Adrenal gland (tissue), 12 donors: Measurements from ENCODE around the gene SIDT2. TPM values are rescaled to one million over a fixed set of nuclear protein-coding genes. Genes with fewer than 3 reads are reported as not detected.

Experiments used
- DNase-seq, 7 donors: peaks; one replicate each; pipeline ENCODE4 v3.0.0-alpha.2; 2019 to 2020
- H3K27ac ChIP-seq, 5 donors: fragments of 200-600 bp; sonication (generic) in 4 of 5; 1 replicate in 3 of 5; 2 replicates in 2 of 5; pipeline versions ENCODE4 v1.5.1 to v1.8.0; 2016 to 2020; ENCODE audit warnings: mild to moderate bottlenecking in 1 of 5
- H3K27me3 ChIP-seq: fragments of 200-600 bp; 2 replicates; pipeline ENCODE4 v1.8.0; 2021
- H3K36me3 ChIP-seq, 2 donors: fragments of 200-600 bp; replicated peaks in 1 of 2; 1 replicate in 1 of 2; 2 replicates in 1 of 2; pipeline versions ENCODE4 v1.5.1 to v1.8.0; 2018 to 2022
- H3K4me1 ChIP-seq, 2 donors: fragments of 200-600 bp; replicated peaks in 1 of 2; 1 replicate in 1 of 2; 2 replicates in 1 of 2; pipeline versions ENCODE4 v1.5.1 to v1.8.0; 2018 to 2021
- H3K4me3 ChIP-seq, 4 donors: fragments of 200-600 bp; sonication (generic) in 3 of 4; one replicate each; pipeline ENCODE4 v1.5.1; 2016 to 2018
- H3K9me3 ChIP-seq, 3 donors: fragments of 200-600 bp; sonication (generic) in 1 of 3; replicated peaks in 1 of 3; 1 replicate in 2 of 3; 2 replicates in 1 of 3; pipeline versions ENCODE4 v1.5.1 to v1.8.0; 2016 to 2021
- POLR2A ChIP-seq, 2 donors: fragments of 450-650 bp; IDR thresholded peaks; one replicate each; pipeline ENCODE4 v1.6.1; 2017; ENCODE audit warnings: antibody characterized with exemption in 2 of 2, mild to moderate bottlenecking in 2 of 2, moderate library complexity in 1 of 2
- WGBS, 4 donors: extraction: QIAGEN DNeasy Blood & Tissue Kit in 2 of 4; methylation state at CpG; one replicate each; pipeline versions ENCODE4 v1.1.5 to v1.1.7; 2013 to 2017; 5-methylcytosine and 5-hydroxymethylcytosine counted together
- intact Hi-C, 2 donors: fragments of 100-400 bp; cut with DNase I; formaldehyde crosslinking; loops; one replicate each; pipeline versions ENCODE4 v1.14.1 to v1.15.0; 2022 to 2023
- polyA plus RNA-seq, 3 donors: library from polyadenylated mRNA; stranded (reverse); fragments of 200-250 nt in 2 of 3; fragments of 350-450 nt in 1 of 3; fragmentation: Illumina TruSeq in 1 of 3; extraction: RNeasy Lipid Tissue Mini Kit (QIAGEN cat#74804) in 1 of 3; gene quantifications; one replicate each; pipeline ENCODE4 v1.2.3, GENCODE V29; 2013 to 2014
- total RNA-seq, 9 donors: library from RNA; depleted of rRNA in 4 of 9; stranded (reverse); fragments of >200 nt in 4 of 9; fragments of 120-200 nt in 1 of 9; fragmentation: NEBNext Ultra II Directional in 1 of 9; extraction: Animal tissue kit (Norgen Biotek cat#: 25700) in 1 of 9; gene quantifications; one replicate each; pipeline versions ENCODE4 v1.1.0 to v1.2.4, GENCODE V29; 2013 to 2023
- TF ChIP-seq, protein P1 (sequence below), 6 experiments: fragments of 450-650 bp in 4 of 6; fragments of 200-600 bp in 2 of 6; sonication (generic) in 1 of 6; IDR thresholded peaks; 1 replicate in 5 of 6; 2 replicates in 1 of 6; pipeline versions ENCODE4 v1.5.1 to v1.8.0; 2016 to 2021; ENCODE audit warnings: antibody characterized with exemption in 6 of 6, mild to moderate bottlenecking in 2 of 6, moderate library complexity in 1 of 6
- donor health status: healthy with polysubstance abuse.
- donor health status: Bipolar disorder and iron deficiency.
- donor health status: DM: yes; HTN: yes; CAD: no.
- donor health status: DM: no; HTN: no; CAD: no.
- donor health status: DM: no; HTN: no; CAD: no.
- donor health status: DM: yes; HTN: yes; CAD: no.

Gene SIDT2
- total and polyA plus RNA-seq, 12 donors: 23.4 to 87.1 (median 44.5) TPM

- H3K4me1 ChIP-seq: peaks cover 29 to 48% of the 10 kb centered on the region in 2 donors
- intact Hi-C loops: no loop called here
- H3K36me3 ChIP-seq: peaks cover 0 to 12% of the 10 kb centered on the region in 2 donors
- peak in 1 of 2 donors; percentile 42 for TF ChIP-seq POLR2A (IDR thresholded peaks at IDR 0.05)
- TF ChIP-seq, protein P1, sequence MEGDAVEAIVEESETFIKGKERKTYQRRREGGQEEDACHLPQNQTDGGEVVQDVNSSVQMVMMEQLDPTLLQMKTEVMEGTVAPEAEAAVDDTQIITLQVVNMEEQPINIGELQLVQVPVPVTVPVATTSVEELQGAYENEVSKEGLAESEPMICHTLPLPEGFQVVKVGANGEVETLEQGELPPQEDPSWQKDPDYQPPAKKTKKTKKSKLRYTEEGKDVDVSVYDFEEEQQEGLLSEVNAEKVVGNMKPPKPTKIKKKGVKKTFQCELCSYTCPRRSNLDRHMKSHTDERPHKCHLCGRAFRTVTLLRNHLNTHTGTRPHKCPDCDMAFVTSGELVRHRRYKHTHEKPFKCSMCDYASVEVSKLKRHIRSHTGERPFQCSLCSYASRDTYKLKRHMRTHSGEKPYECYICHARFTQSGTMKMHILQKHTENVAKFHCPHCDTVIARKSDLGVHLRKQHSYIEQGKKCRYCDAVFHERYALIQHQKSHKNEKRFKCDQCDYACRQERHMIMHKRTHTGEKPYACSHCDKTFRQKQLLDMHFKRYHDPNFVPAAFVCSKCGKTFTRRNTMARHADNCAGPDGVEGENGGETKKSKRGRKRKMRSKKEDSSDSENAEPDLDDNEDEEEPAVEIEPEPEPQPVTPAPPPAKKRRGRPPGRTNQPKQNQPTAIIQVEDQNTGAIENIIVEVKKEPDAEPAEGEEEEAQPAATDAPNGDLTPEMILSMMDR (IDR thresholded peaks at IDR 0.05): no peak
- 51 to 52% (median 51%) methylated on average over 10 of the region's 10 CpGs for WGBS, 4 donors
- DNase-seq: peak in 5 of 7 donors; percentile 43 to 66 (median 58)
- peak overlapping the region in 1 of 4 donors; percentile 63 for H3K4me3 ChIP-seq
- no peaks in the 10 kb centered on the region for H3K9me3 ChIP-seq
- H3K27me3 ChIP-seq: no peaks in the 10 kb centered on the region
- H3K27ac ChIP-seq: peak overlapping the region in 3 of 5 donors; percentile 33 to 95 (median 95)
These were observed 32.0 kb upstream of the SIDT2 start for GRCh38 chr11:117146521-117146920.

GRCh38 chr11:117152066-117152465 lies 26.5 kb upstream of the SIDT2 start:
- no peak for DNase-seq
- Histone ChIP-seq H3K27me3 (no peaks in the 10 kb centered on the region), H3K9me3 (no peaks in the 10 kb centered on the region), H3K4me1 (peaks cover 24 to 51% of the 10 kb centered on the region in 2 donors), H3K36me3 (peaks cover 0 to 42% of the 10 kb centered on the region in 2 donors), H3K4me3 (no peak overlapping the region), H3K27ac (no peak overlapping the region)
- 37 to 51% (median 43%) methylated on average over 2 of the region's 2 CpGs for whole genome bisulfite sequencing, 4 donors
- intact Hi-C loops: no loop called here
- TF ChIP-seq, protein P1 (IDR thresholded peaks at IDR 0.05): no peak
- no peak for TF ChIP-seq POLR2A (IDR thresholded peaks at IDR 0.05)

GRCh38 chr11:117154468-117154867 lies 24.1 kb upstream of the SIDT2 start:
- WGBS, 4 donors: 85 to 95% (median 91%) methylated on average over 5 of the region's 5 CpGs
- intact Hi-C loops: no loop called here

DNA sequence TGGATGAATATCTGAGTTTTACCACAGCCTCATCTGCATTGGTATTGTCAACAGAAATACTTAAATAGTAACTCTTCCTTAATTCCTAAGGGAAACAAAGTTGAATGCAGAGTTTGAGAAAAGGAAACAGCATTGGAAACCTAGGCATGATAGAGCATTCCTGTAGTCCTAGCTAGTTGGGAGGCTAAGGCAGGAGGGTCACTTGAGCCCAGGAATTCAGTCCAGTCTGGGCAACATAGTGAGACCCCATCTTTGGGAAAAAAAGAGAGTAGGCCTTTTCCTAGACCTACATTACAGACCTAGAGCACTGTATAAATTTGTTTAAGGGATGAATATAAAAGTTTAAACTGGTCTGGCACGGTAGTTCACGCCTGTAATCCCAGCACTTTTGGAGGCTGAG lies 21.0 kb upstream of the SIDT2 start:
- Histone ChIP-seq H3K27ac (no peak overlapping the region), H3K9me3 (no peaks in the 10 kb centered on the region), H3K27me3 (no peaks in the 10 kb centered on the region), H3K36me3 (peaks cover 0 to 69% of the 10 kb centered on the region in 2 donors), H3K4me1 (peaks cover 0 to 29% of the 10 kb centered on the region in 2 donors), H3K4me3 (no peak overlapping the region)
- 89 to 100% (median 95%) methylated on average over 2 of the region's 2 CpGs for WGBS, 4 donors
- TF ChIP-seq POLR2A (IDR thresholded peaks at IDR 0.05): no peak
- TF ChIP-seq, protein P1 (IDR thresholded peaks at IDR 0.05): no peak
- intact Hi-C loops: no loop called here
- DNase-seq: no peak

More at GRCh38 chr11:117154468-117154867, 24.1 kb upstream of the SIDT2 start:
- H3K27ac ChIP-seq: no peak overlapping the region
- no peaks in the 10 kb centered on the region for H3K27me3 ChIP-seq
- DNase-seq: no peak
- no peak overlapping the region for H3K4me3 ChIP-seq
- no peaks in the 10 kb centered on the region for H3K9me3 ChIP-seq
- TF ChIP-seq, protein P1 (IDR thresholded peaks at IDR 0.05): no peak
- no peak for TF ChIP-seq POLR2A (IDR thresholded peaks at IDR 0.05)
- peaks cover 0 to 46% of the 10 kb centered on the region in 2 donors for H3K36me3 ChIP-seq
- peaks cover 17 to 41% of the 10 kb centered on the region in 2 donors for H3K4me1 ChIP-seq
